ENCODE results near the gene TRIM2. TPM values are rescaled to one million over a fixed set of nuclear protein-coding genes. Genes with fewer than 3 reads are reported as not detected.

Gene TRIM2
- polyA plus RNA-seq, 1 donor (not counting 4 experiments of a cell fraction or from before 2014, with no cell fraction given) = 10.6 TPM

DNA sequence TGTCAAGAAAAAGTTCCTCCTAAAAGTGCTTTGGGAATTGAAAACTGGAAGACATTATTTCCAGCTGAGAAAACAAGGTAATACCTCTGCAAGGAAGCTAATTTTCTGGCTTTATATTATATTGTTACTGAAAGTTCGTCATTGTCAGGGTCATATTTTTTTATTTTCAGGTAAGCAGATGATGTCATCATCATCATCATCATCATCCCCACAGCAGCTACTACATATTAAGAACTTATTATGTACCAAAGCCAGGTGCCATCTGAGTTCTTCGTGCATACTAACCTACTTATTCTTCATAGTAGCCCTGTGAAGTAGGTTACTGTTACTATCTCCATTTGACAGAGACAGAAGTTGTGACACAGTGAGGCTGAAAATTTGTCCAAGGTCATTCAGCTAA lies 87.3 kb downstream of the TRIM2 start:
- H2AFZ ChIP-seq (ENCODE audit: control insufficient read depth, low read length) = no peak overlapping the region
- no peak for FAIRE-seq

DNA sequence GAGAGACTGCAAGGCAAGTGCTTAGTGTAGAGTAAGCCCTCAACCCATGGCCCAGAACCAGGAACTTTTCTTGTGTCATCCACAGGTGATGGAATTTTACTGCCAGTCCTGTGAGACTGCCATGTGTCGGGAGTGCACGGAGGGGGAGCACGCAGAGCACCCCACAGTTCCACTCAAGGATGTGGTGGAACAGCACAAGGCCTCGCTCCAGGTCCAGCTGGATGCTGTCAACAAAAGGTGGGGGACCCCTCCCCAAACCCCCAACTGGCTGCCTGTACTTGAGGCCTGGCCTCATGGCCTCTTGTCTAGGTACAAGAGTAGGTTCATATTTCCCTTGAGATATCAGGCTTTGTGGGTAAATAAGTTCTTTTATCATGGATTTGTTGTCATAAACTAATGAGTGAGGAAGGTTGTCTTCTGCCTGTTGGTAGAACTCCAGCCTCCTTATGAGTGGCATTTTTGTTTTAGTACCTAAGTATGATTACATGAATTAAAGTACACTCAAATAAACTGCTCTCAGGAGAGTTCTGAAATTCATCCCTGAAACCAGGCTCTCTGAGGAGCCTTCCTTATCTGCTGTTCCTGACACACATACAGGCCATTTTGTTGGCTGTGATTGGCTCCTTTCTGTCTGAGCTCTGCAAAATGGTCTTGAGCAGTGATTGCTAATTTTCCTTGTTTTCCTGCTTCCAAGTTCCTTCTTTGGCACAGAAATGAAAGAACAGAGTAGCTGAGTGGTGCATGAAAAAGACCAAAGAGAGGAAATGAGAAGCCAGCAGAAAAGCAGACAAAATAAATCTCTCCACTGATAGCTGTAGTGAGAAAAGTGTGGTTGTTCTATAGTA lies 88.9 kb downstream of the TRIM2 start:
- no peak overlapping the region for H3K4me3 ChIP-seq (ENCODE audit: control insufficient read depth in 2 of 3, extremely low read depth in 1 of 3, insufficient read depth in 2 of 3, low read depth in 1 of 3, low read length in 3 of 3)
- H3K27me3 ChIP-seq (ENCODE audit: control insufficient read depth, extremely low read depth, insufficient read depth, low read length) = no peaks in the 10 kb centered on the region
- no peak overlapping the region for H3K27ac ChIP-seq (ENCODE audit: control insufficient read depth, insufficient read depth, low read length)
- no peak for DNase-seq (ENCODE audit: low read depth, low spot score)
- no peaks in the 10 kb centered on the region for H3K9me1 ChIP-seq (ENCODE audit: control insufficient read depth, extremely low read depth, insufficient read depth, low read length)
- H3K4me1 ChIP-seq (ENCODE audit: control insufficient read depth, extremely low read depth, insufficient read depth, low read length) = peaks cover 33% of the 10 kb centered on the region
- dilution Hi-C loops (cut with MboI; ENCODE audit: extremely low pct_ligation_motif_present, low sequenced_read_pairs) = no loop called here
- FAIRE-seq = peak; percentile 52
- H3K4me2 ChIP-seq (ENCODE audit: control insufficient read depth, extremely low read depth, insufficient read depth, low read depth, low read length) = no peak overlapping the region
- no peaks in the 10 kb centered on the region for H4K20me1 ChIP-seq (ENCODE audit: control insufficient read depth, extremely low read depth, insufficient read depth, low read length)
- no peaks in the 10 kb centered on the region for H3K79me2 ChIP-seq (ENCODE audit: control insufficient read depth, insufficient read depth, low read length)
- peaks cover 0 to 4% of the 10 kb centered on the region in 2 experiments for H3K36me3 ChIP-seq (ENCODE audit: control insufficient read depth in 2 of 2, extremely low read depth in 1 of 2, insufficient read depth in 2 of 2, low read length in 2 of 2)
- H3K9me3 ChIP-seq (ENCODE audit: control insufficient read depth, low read depth, low read length) = no peaks in the 10 kb centered on the region
- TF ChIP-seq, protein P1, sequence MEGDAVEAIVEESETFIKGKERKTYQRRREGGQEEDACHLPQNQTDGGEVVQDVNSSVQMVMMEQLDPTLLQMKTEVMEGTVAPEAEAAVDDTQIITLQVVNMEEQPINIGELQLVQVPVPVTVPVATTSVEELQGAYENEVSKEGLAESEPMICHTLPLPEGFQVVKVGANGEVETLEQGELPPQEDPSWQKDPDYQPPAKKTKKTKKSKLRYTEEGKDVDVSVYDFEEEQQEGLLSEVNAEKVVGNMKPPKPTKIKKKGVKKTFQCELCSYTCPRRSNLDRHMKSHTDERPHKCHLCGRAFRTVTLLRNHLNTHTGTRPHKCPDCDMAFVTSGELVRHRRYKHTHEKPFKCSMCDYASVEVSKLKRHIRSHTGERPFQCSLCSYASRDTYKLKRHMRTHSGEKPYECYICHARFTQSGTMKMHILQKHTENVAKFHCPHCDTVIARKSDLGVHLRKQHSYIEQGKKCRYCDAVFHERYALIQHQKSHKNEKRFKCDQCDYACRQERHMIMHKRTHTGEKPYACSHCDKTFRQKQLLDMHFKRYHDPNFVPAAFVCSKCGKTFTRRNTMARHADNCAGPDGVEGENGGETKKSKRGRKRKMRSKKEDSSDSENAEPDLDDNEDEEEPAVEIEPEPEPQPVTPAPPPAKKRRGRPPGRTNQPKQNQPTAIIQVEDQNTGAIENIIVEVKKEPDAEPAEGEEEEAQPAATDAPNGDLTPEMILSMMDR (optimal IDR thresholded peaks at IDR 0.05 in 1 of 3, IDR thresholded peaks at IDR 0.05 in 1 of 3, conservative IDR thresholded peaks at IDR 0.05 in 1 of 3; ENCODE audit: extremely low read depth in 1 of 3, insufficient read depth in 2 of 3, low read length in 3 of 3) = no peak
- TF ChIP-seq EZH2 (IDR thresholded peaks at IDR 0.05; ENCODE audit: low read length) = no peak
- H3K9ac ChIP-seq (ENCODE audit: control insufficient read depth, extremely low read depth, insufficient read depth, low read length) = no peak overlapping the region
- H2AFZ ChIP-seq (ENCODE audit: control insufficient read depth, low read length) = no peak overlapping the region

More for the DNA sequence above, 87.3 kb downstream of the TRIM2 start:
- no peak overlapping the region for H3K27ac ChIP-seq (ENCODE audit: control insufficient read depth, insufficient read depth, low read length)
- no peak overlapping the region for H3K4me2 ChIP-seq (ENCODE audit: control insufficient read depth, extremely low read depth, insufficient read depth, low read depth, low read length)
- no peaks in the 10 kb centered on the region for H4K20me1 ChIP-seq (ENCODE audit: control insufficient read depth, extremely low read depth, insufficient read depth, low read length)
- peaks cover 0 to 4% of the 10 kb centered on the region in 2 experiments for H3K36me3 ChIP-seq (ENCODE audit: control insufficient read depth in 2 of 2, extremely low read depth in 1 of 2, insufficient read depth in 2 of 2, low read length in 2 of 2)
- DNase-seq (ENCODE audit: low read depth, low spot score) = no peak
- no peaks in the 10 kb centered on the region for H3K9me3 ChIP-seq (ENCODE audit: control insufficient read depth, low read depth, low read length)
- H3K79me2 ChIP-seq (ENCODE audit: control insufficient read depth, insufficient read depth, low read length) = no peaks in the 10 kb centered on the region
- H3K4me1 ChIP-seq (ENCODE audit: control insufficient read depth, extremely low read depth, insufficient read depth, low read length) = peaks cover 25% of the 10 kb centered on the region
- H3K27me3 ChIP-seq (ENCODE audit: control insufficient read depth, extremely low read depth, insufficient read depth, low read length) = no peaks in the 10 kb centered on the region
- no peak overlapping the region for H3K9ac ChIP-seq (ENCODE audit: control insufficient read depth, extremely low read depth, insufficient read depth, low read length)
- dilution Hi-C loops (cut with MboI; ENCODE audit: extremely low pct_ligation_motif_present, low sequenced_read_pairs) = no loop called here
- H3K4me3 ChIP-seq (ENCODE audit: control insufficient read depth in 2 of 3, extremely low read depth in 1 of 3, insufficient read depth in 2 of 3, low read depth in 1 of 3, low read length in 3 of 3) = no peak overlapping the region
- TF ChIP-seq, protein P1 (optimal IDR thresholded peaks at IDR 0.05 in 1 of 3, IDR thresholded peaks at IDR 0.05 in 1 of 3, conservative IDR thresholded peaks at IDR 0.05 in 1 of 3; ENCODE audit: extremely low read depth in 1 of 3, insufficient read depth in 2 of 3, low read length in 3 of 3) = no peak
- no peak for TF ChIP-seq EZH2 (IDR thresholded peaks at IDR 0.05; ENCODE audit: low read length)
- H3K9me1 ChIP-seq (ENCODE audit: control insufficient read depth, extremely low read depth, insufficient read depth, low read length) = no peaks in the 10 kb centered on the region
